DMS79 treated with DMSO at 0.1 percent for 48 hours (cell line): Measurements from ENCODE around the gene CXCL16.
A peak's percentile ranks its signal among the peaks of the same experiment; 100 is the strongest.
"Not testable (repeated sequence)": the region's sequence is repeated elsewhere in the genome, so short reads cannot be mapped to it uniquely, and the experiment has no call there.

Experiments
- DNase-seq: peaks from one replicate; lab custom pipeline; 2025; lab: John Stamatoyannopoulos, UW

CXCL16 gene

GRCh38 chr17:4721203-4722135 is 18.3 kb downstream of the CXCL16 start:
- no peak for DNase-seq

- no peak for DNase-seq
Measured at GRCh38 chr17:4720787-4721186, 18.9 kb downstream of the CXCL16 start.

GRCh38 chr17:4719684-4720221 is 20.0 kb downstream of the CXCL16 start:
- no peak for DNase-seq

- no peak for DNase-seq
Measured at GRCh38 chr17:4719146-4719545, 20.6 kb downstream of the CXCL16 start.

- no peak for DNase-seq
Measured at GRCh38 chr17:4718276-4718675, 21.5 kb downstream of the CXCL16 start.

- DNase-seq, result no peak
Measured at GRCh38 chr17:4717791-4718190, 21.9 kb downstream of the CXCL16 start.

DNA sequence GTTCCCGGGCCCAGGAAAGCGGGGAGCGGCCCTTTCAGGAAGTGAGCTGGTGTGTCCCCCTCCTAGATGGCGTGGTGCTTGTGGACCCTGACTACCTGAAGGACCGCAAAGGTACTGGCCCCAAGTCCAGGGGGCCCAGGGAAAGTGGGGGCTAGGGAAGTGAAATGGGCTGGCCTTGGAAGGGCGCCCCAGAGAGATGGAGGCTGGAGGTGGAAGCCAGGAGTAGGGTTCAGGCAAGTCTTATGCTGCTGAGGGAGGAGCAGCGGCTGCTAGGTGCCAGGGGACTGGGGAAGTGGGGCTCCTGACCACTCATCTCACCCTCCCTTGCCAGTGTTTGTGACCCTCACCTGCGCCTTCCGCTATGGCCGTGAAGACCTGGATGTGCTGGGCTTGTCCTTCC is 23.6 kb downstream of the CXCL16 start:
- no peak for DNase-seq

GRCh38 chr17:4715063-4715744 is 24.5 kb downstream of the CXCL16 start:
- no peak for DNase-seq

DNA sequence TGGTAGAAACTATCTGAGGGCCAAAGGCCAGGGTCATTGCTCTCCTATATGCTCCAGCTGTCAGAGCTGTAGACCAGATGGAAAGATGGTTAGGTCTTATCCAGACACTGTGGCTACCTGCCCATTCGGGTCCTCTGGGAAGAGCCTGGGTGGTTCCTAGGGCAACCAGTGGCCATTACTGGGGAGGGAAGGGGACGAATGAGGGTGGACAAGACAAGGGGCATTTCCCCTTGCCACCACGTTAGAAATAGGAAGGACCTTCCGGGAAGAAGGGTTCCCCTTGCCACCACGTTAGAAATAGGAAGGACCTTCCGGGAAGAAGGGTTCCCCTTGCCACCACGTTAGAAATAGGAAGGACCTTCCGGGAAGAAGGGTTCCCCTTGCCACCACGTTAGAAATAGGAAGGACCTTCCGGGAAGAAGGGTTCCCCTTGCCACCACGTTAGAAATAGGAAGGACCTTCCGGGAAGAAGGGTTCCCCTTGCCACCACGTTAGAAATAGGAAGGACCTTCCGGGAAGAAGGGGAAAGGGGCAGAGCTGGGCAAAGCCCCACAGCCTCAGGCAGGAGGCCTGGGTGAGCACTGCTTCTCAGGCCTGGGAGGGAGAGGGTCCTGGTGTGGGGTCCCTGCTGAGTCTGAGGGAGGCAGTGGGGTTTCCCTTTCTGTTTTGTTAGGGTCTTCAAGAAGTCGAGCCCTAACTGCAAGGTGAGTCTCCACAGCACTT is 25.2 kb downstream of the CXCL16 start:
- DNase-seq, result not testable (repeated sequence)

GRCh38 chr17:4712526-4712925 is 27.2 kb downstream of the CXCL16 start:
- DNase-seq, result no peak

- no peak for DNase-seq
Measured at GRCh38 chr17:4711661-4712181, 28.0 kb downstream of the CXCL16 start.

DNA sequence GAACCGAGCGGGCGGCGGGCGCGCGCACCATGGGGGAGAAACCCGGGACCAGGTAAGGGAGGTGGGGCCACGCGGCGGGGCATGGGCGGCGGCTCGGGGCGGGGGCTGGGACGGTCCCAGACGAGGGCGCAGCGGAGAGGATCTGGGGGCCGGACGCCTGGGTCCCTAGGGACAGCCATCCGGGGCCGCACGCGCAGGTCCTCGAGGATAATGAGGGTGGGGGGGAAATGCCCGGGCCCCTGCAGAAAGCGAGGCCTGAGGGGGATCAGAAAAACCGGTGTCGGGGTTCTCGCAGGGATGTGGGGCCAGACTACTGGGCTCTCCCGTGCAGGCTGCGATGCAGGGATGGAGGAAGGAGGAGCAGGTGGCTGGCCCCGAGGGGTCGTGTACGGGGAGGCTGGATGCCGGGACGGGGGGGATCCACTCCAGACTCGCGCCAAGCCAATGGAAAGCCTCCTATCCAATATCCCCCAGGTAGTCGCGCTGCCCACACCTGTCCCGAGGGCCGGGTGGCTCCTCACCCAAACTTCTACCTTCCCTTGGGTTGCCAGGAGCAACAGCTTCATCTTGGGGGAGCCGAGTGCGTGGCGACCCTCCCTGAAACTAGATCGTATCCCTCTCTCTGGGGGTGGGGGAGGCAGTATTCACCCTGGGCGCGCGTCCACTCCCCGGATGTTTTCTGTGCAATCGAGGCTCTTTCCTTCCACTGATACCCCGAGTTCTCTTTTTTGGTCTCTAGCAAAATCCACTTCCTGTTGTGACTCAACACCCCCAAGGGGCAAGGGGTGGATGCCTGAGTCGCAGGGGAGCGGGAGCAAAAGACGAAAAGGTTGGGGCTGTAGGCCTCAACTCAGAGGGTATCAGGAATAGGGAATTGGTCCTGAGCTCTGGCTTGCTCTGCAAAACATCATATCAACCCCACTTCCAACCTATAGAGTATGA is 28.8 kb downstream of the CXCL16 start:
- DNase-seq, result no peak

- peak; percentile 95 for DNase-seq
Measured at GRCh38 chr17:4709794-4710692, 29.7 kb downstream of the CXCL16 start, which contains the start of gene ARRB2. ARRB2 (plus strand) TSS chr17:4710632; CDS start chr17:4710722, 90 bp downstream.

DNA sequence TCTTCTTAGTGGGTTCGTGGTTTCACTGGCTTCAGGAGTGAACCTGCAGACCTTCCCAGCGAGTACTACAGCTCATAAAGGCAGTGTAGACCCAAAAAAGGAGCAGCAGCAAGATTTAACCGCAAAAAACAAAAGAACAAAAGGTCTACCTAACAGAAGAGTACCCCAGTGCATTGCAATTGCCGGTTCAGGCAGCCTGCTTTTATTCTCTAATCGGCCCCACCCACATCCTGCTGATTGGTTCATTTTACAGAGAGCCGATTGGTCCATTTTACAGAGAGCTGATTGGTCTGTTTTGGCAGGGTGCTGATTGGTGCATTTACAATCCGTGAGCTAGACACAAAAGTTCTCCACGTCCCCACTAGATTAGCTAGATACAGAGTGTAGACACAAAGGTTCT is 31.3 kb downstream of the CXCL16 start:
- DNase-seq, result no peak

DNA sequence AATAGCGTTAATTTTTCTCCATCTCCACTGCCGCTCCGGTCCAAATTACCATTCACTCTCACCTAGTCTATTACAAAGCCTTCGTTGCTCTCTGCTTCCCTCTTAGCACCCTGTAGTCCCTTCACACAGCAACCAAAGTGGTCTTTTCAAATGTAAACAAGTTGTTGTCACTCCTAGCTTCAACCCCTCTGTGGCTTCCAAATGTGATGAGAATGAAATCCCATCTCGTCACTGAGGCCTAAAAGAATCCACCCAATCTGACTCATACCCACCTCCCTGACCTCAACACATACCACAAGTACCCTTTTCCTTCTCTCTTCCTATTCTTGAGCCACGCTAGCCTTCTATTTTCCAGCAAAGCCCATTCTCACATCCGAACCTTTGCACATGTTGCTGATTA is 33.6 kb downstream of the CXCL16 start:
- no peak for DNase-seq

DNA sequence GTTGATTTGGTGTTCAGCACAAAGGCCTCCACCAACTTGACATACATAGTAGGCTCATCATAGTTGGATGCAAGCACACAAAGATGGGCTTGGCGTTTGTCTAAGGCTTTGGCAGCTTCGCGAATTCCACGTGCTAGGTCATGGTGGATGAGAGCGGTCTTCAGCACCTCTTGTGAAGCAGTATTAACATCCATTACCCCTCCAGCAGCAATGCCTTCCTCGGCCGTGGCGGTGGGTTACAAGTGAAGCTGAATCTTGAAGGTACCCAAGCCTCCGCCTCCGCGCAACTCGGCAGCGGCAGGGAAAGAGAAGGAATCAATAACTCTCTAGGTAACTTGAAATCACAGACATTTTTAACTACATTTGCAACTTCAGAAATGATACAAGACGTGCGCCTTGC is 34.7 kb downstream of the CXCL16 start:
- DNase-seq, result no peak

DNA sequence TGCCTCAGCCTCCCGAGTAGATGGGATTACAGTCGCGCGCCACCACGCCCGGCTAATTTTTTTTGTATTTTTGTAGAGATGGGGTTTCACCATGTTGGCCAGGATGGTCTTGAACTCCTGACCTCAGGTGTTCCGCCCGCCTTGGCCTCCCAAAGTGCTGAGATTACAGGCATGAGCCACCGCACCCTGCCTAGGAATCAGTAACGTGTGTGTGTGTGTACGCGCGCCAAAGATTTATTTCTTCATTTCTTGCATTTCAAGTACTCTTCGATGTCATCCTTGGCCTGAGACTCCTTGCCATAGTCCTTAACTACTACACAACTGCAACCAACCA is 35.2 kb downstream of the CXCL16 start:
- not testable (repeated sequence) for DNase-seq

GRCh38 chr17:4703330-4703691 is 36.4 kb downstream of the CXCL16 start:
- DNase-seq, result no peak

DNA sequence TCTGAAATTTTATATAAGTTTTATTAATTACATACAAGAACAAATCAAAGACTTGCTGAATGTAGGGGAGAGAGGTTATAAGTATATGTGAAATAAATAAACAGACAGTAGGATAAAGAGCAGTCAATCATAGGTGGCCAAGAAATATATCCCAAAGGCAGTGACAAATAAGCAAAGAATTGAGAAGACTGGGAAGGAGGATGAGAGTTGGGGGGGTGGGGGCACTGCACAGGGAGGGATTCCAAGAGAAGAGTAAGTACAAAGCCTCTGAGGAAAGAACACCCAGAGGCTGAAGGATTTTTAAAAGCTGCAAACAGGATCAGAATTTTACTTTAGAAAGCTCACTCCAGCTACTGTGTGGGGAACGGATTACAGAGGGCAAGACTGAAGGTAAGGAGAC is 38.6 kb downstream of the CXCL16 start:
- no peak for DNase-seq
